H9 (cell line): Measurements from ENCODE around the gene DNAL1. TPM values are rescaled to one million over a fixed set of nuclear protein-coding genes. Genes with fewer than 3 reads are reported as not detected.

ENCODE experiments used
- DNase-seq: peaks from one replicate; pipeline ENCODE4 v3.0.0-alpha.2; 2017
- H2AFZ ChIP-seq: one replicate; pipeline ENCODE4 v1.6.1; 2013; ENCODE audit warnings: mild to moderate bottlenecking, low read length, control low read depth, moderate library complexity
- H2AK5ac ChIP-seq: 2 replicates; pipeline ENCODE4 v1.6.1; 2013; ENCODE audit warnings: low read length, control low read depth, mixed read lengths; ENCODE audit not compliant: insufficient read length
- H2BK120ac ChIP-seq: one replicate; pipeline ENCODE4 v1.6.1; 2013; ENCODE audit warnings: low read depth, mild to moderate bottlenecking, low read length, control low read depth, inconsistent platforms; ENCODE audit not compliant: poor library complexity, severe bottlenecking
- H2BK12ac ChIP-seq: 2 replicates; pipeline ENCODE4 v1.6.1; 2013; ENCODE audit warnings: low read length, control low read depth, mixed read lengths, low read depth; ENCODE audit not compliant: insufficient read length
- H2BK15ac ChIP-seq: 2 replicates; pipeline ENCODE4 v1.6.1; 2013; ENCODE audit warnings: low read depth, low read length, control low read depth
- H2BK20ac ChIP-seq: one replicate; pipeline ENCODE4 v1.6.1; 2013; ENCODE audit warnings: low read depth, mild to moderate bottlenecking, low read length, control low read depth, inconsistent platforms; ENCODE audit not compliant: poor library complexity, severe bottlenecking
- H2BK5ac ChIP-seq: 2 replicates; pipeline ENCODE4 v1.6.1; 2013; ENCODE audit warnings: low read length, control low read depth, mixed read lengths; ENCODE audit not compliant: insufficient read length
- H3K14ac ChIP-seq: 2 replicates; pipeline ENCODE4 v1.6.1; 2013; ENCODE audit warnings: low read length, control low read depth; ENCODE audit not compliant: insufficient read depth
- H3K18ac ChIP-seq: 2 replicates; pipeline ENCODE4 v1.6.1; 2013; ENCODE audit warnings: low read depth, mild to moderate bottlenecking, mixed read lengths, low read length, control low read depth; ENCODE audit not compliant: insufficient read length
- H3K23ac ChIP-seq: 2 replicates; pipeline ENCODE4 v1.6.1; 2013; ENCODE audit warnings: low read length, control low read depth, mixed read lengths, low read depth; ENCODE audit not compliant: insufficient read length
- H3K23me2 ChIP-seq: 2 replicates; pipeline ENCODE4 v1.6.1; 2013; ENCODE audit warnings: low read depth, mild to moderate bottlenecking, mixed read lengths, low read length, control low read depth; ENCODE audit not compliant: insufficient read length, poor library complexity, severe bottlenecking
- H3K27ac ChIP-seq: 2 replicates; pipeline ENCODE4 v1.5.1; 2013; ENCODE audit warnings: low read length, control low read depth, mixed read lengths, low read depth; ENCODE audit not compliant: insufficient read length
- H3K27me3 ChIP-seq: 2 replicates; pipeline ENCODE4 v1.6.1; 2013; ENCODE audit warnings: low read length, control low read depth, inconsistent platforms; ENCODE audit not compliant: insufficient read depth
- H3K4ac ChIP-seq: 2 replicates; pipeline ENCODE4 v1.6.1; 2013; ENCODE audit warnings: low read depth, mild to moderate bottlenecking, control low read depth, inconsistent platforms, low read length, moderate library complexity
- H3K4me1 ChIP-seq: 2 replicates; pipeline ENCODE4 v1.6.1; 2013; ENCODE audit warnings: low read length, control low read depth, inconsistent platforms; ENCODE audit not compliant: insufficient read depth
- H3K4me2 ChIP-seq: 2 replicates; pipeline ENCODE4 v1.6.1; 2013; ENCODE audit warnings: low read length, control low read depth, mixed read lengths; ENCODE audit not compliant: insufficient read length, insufficient read depth
- H3K56ac ChIP-seq: 2 replicates; pipeline ENCODE4 v1.6.1; 2013; ENCODE audit warnings: low read depth, mild to moderate bottlenecking, mixed read lengths, low read length, control low read depth; ENCODE audit not compliant: insufficient read length
- H3K79me1 ChIP-seq: 2 replicates; pipeline ENCODE4 v1.6.1; 2013; ENCODE audit warnings: low read depth, mild to moderate bottlenecking, moderate library complexity, low read length, control low read depth, inconsistent platforms; ENCODE audit not compliant: insufficient read depth, poor library complexity, severe bottlenecking
- H3K79me2 ChIP-seq: 2 replicates; pipeline ENCODE4 v1.6.1; 2013; ENCODE audit warnings: low read length, control low read depth, inconsistent platforms; ENCODE audit not compliant: insufficient read depth
- H3K9ac ChIP-seq: 2 replicates; pipeline ENCODE4 v1.6.1; 2013; ENCODE audit warnings: low read length, control low read depth, mixed read lengths; ENCODE audit not compliant: insufficient read length; ENCODE audit errors: extremely low read depth
- H3K9me3 ChIP-seq: one replicate; pipeline ENCODE4 v1.6.1; 2013; ENCODE audit warnings: low read depth, low read length, inconsistent platforms; ENCODE audit not compliant: control insufficient read depth
- H3T11ph ChIP-seq: one replicate; pipeline ENCODE4 v1.6.1; 2013; ENCODE audit warnings: mild to moderate bottlenecking, low read length, control low read depth, inconsistent platforms
- H4K20me1 ChIP-seq: one replicate; pipeline ENCODE4 v1.6.1; 2013; ENCODE audit not compliant: control insufficient read depth, insufficient read length, insufficient read depth
- H4K5ac ChIP-seq: 2 replicates; pipeline ENCODE4 v1.6.1; 2013; ENCODE audit warnings: low read depth, mild to moderate bottlenecking, mixed read lengths, low read length, control low read depth; ENCODE audit not compliant: insufficient read length
- H4K8ac ChIP-seq: replicated peaks from 2 replicates; pipeline ENCODE4 v1.6.1; 2013; ENCODE audit warnings: low read length, control low read depth, mixed read lengths, low read depth; ENCODE audit not compliant: insufficient read length
- H4K91ac ChIP-seq: 2 replicates; pipeline ENCODE4 v1.6.1; 2013; ENCODE audit warnings: low read depth, mild to moderate bottlenecking, moderate library complexity, mixed read lengths, low read length, control low read depth; ENCODE audit not compliant: insufficient read length
- H3K27ac Mint-ChIP-seq, 3 experiments: 2 replicates in 2 of 3; 3 replicates in 1 of 3; pipeline ENCODE4 v1.8.0; 2020 to 2021; ENCODE audit warnings: mixed read lengths in 3 of 3, mild to moderate bottlenecking in 1 of 3, moderate library complexity in 1 of 3
- H3K27me3 Mint-ChIP-seq: 2 replicates; pipeline ENCODE4 v1.8.0; 2021; ENCODE audit warnings: low read depth, mild to moderate bottlenecking, moderate library complexity, mixed read lengths
- H3K36me3 Mint-ChIP-seq, 3 experiments: 2 replicates in 2 of 3; 3 replicates in 1 of 3; pipeline ENCODE4 v1.8.0; 2020 to 2021; ENCODE audit warnings: low read depth in 3 of 3, mixed read lengths in 3 of 3; ENCODE audit not compliant: insufficient read depth in 1 of 3
- H3K4me1 Mint-ChIP-seq, 2 experiments: 2 replicates each; pipeline ENCODE4 v1.8.0; 2020; ENCODE audit warnings: mixed read lengths in 2 of 2
- H3K4me3 Mint-ChIP-seq, 2 experiments: 2 replicates in 1 of 2; 3 replicates in 1 of 2; pipeline ENCODE4 v1.8.0; 2020 to 2021; ENCODE audit warnings: mild to moderate bottlenecking in 2 of 2, mixed read lengths in 2 of 2, moderate library complexity in 1 of 2
- H3K9me3 Mint-ChIP-seq, 2 experiments: 2 replicates in 1 of 2; 3 replicates in 1 of 2; pipeline ENCODE4 v1.8.0; 2020; ENCODE audit warnings: mild to moderate bottlenecking in 2 of 2, mixed read lengths in 2 of 2, moderate library complexity in 1 of 2
- CTCF ChIP-seq: fragments of 200-600 bp; sonication (generic); conservative IDR thresholded peaks from 3 replicates; pipeline ENCODE4 v1.8.0; 2021; ENCODE audit warnings: antibody characterized with exemption, mild to moderate bottlenecking
- WGBS: extraction: QIAGEN DNeasy Blood & Tissue Kit; methylation state at CpG from one replicate; pipeline ENCODE4 v1.1.7; 2013; ENCODE audit warnings: missing lambda C conversion rate, low lambda C conversion rate, mixed read lengths; ENCODE audit not compliant: insufficient read length; ENCODE audit errors: extremely low coverage; 5-methylcytosine and 5-hydroxymethylcytosine counted together
- total RNA-seq: library from RNA; stranded (reverse); gene quantifications from 2 replicates; pipeline ENCODE4 v1.2.1, GENCODE V29; 2021

DNAL1 gene
- total RNA-seq, 1 experiment from 2014 or later, result 17.7 TPM

GRCh38 chr14:73727166-73727565 is 82.4 kb downstream of the DNAL1 start:
- Histone ChIP-seq H2AFZ (no peak overlapping the region), H3K56ac (no peak overlapping the region), H3K4me2 (no peak overlapping the region), H3K14ac (no peak overlapping the region; the same call in 1 of the 2 replicates), H2BK15ac (no peak overlapping the region), H4K91ac (no peak overlapping the region), H3K23ac (no peak overlapping the region), H3K27me3 (no peaks in the 10 kb centered on the region), H3K79me2 (no peaks in the 10 kb centered on the region), H3T11ph (no peak overlapping the region), H3K9me3 (no peaks in the 10 kb centered on the region), H2BK120ac (no peak overlapping the region), H2AK5ac (no peak overlapping the region), H3K4me1 (no peaks in the 10 kb centered on the region; the same call in 1 of the 2 replicates), H3K9ac (no peak overlapping the region), H3K23me2 (no peaks in the 10 kb centered on the region), H3K27ac (no peak overlapping the region), H4K8ac (no peak overlapping the region), H2BK12ac (no peak overlapping the region), H3K18ac (no peak overlapping the region), H3K4ac (no peak overlapping the region), H2BK5ac (no peak overlapping the region), H4K5ac (no peak overlapping the region), H3K79me1 (no peaks in the 10 kb centered on the region), H4K20me1 (no peaks in the 10 kb centered on the region), H2BK20ac (no peak overlapping the region)
- Mint-ChIP-seq H3K4me1 (peaks cover 31 to 32% of the 10 kb centered on the region in 2 experiments), H3K36me3 (peaks cover 4 to 28% (median 19%) of the 10 kb centered on the region in 3 experiments; a peak in 6 of 7 replicates), H3K4me3 (no peak overlapping the region), H3K27ac (peak overlapping the region in 2 of 3 experiments; percentile 28 to 57; a peak in 1 of 7 replicates), H3K9me3 (no peaks in the 10 kb centered on the region), H3K27me3 (no peaks in the 10 kb centered on the region)
- no peak for DNase-seq
- TF ChIP-seq CTCF, result no peak
- no CpG with 5 or more reads among the region's 7 CpGs for WGBS
